ENCODE data around the gene GTF3A.
A peak's percentile ranks its signal among the peaks of the same experiment; 100 is the strongest.
"Not testable (repeated sequence)": the region's sequence is repeated elsewhere in the genome, so short reads cannot be mapped to it uniquely, and the experiment has no call there.

The GTF3A gene

GRCh38 chr13:27424246-27425157 lies at the start of gene GTF3A:
TSS of gene GTF3A (plus strand) at chr13:27424619.
- DNase-seq, result peak; percentile 85

GRCh38 chr13:27374650-27375049 lies 49.8 kb upstream of the GTF3A start:
- peak; percentile 80 for DNase-seq

DNA sequence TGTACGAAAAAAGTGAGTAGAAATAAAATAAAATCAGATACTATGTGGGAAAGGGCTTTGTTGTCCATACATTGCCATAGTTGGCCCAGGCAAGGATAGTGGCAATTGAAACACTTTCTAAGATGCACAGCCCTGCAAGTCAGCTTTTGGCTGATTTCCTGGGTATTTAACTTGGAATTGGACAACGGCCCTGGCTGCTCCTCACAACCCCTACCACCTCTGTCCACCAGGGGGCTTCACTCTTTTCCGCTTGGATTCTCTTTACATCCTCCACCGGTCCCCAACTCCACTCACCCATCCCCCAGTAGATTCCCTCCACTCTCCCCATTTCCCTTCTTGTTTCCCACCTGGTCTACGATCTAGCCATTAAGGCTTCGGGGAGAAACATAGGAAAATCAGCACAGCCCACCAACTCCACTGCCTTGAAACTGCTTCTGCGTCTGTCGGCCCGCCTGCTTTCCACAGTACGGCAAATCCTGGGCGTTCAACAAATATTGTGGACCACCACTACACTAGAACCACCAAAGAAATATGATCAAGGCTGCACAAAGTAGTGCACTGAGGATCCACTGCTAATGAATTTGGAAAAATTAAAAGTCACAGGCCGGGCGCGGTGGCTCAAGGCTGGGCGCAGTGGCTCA lies 48.6 kb upstream of the GTF3A start:
- peak; percentile 72 for DNase-seq

DNA sequence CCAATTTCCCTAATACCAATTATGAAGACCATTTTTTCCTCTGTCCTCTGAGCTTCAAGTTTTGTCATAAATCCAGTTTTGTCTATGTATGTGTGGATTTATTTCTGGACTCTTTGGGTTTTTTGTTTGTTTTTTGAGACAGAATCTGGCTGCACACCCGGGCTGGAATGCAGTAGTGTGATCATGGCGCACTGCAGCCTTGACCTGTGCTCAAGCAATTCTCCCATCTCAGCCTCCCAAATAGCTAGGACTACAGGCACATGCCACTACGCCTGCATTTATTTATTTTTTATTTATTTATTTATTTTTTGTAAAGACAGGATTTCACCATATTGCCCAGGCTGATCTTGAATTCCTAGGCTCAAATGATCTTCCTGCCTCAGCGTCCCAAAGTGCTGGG lies 45.3 kb upstream of the GTF3A start:
- DNase-seq, result no peak

GRCh38 chr13:27379694-27380641 lies 44.5 kb upstream of the GTF3A start:
- peak; percentile 45 for DNase-seq

DNA sequence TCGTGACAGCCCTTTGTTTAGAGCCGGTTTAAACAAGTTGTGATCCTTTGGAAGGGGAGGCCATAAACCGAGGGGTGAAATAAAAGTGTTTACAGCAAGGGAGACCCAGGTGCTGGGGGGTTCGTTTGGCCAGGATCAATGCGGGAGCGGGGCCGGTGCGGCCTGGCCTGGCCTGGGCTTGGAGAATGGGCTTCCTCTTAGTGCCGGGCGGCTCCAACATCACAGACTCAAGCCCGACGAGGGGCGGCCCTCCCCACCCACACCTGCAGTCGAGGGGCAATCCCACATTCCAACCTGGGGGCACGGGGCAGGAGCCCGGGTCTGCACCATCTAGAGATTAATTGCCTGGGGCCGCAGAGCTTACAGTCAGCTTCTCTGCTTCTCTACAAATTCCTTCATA lies 42.8 kb upstream of the GTF3A start:
- DNase-seq, result no peak

- DNase-seq, result no peak
Observed at GRCh38 chr13:27383104-27383921, 41.1 kb upstream of the GTF3A start.

- DNase-seq, result no peak
Observed at GRCh38 chr13:27384285-27384684, 40.1 kb upstream of the GTF3A start.

- DNase-seq, result no peak
Observed at GRCh38 chr13:27388241-27388640, 36.2 kb upstream of the GTF3A start.

DNA sequence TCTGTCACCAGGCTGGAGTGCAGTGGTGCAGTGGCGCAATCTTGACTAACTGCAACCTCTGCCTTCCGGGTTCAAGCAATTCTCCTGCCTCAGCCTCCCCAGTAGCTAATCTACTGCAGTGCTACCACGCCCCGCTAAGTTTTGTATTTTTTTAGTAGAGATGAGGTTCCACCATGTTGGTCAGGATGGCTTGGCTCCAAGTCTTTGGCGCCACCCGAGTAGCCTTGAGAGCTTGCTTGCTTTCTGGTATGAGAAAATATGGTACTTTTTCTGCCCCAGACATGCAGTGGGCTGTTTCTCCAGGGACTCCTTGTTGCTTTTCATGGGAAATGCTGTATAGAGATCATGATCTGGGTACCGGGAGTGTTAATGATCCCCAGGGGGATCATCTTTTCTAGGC lies 34.5 kb upstream of the GTF3A start:
- DNase-seq, result no peak

GRCh38 chr13:27391471-27391870 lies 32.9 kb upstream of the GTF3A start:
- DNase-seq, result no peak

DNA sequence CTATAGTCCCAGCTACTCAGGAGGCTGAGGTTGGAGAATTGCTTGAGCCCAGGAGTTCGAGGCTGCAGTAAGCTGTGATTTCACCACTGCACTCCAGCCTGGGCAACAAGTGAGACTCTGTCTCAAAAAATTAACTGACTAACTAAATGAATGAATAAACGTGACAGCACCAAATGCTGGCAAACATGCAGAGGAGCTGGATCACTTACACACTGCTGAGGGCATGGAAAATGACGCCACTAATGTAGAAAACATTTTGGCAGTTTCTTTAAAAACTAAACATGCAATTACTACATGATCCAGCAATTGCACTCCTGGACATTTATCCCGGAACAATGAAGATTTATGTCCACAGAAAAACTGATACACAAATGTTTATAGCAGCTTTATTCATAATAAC lies 31.3 kb upstream of the GTF3A start:
- DNase-seq, result no peak

GRCh38 chr13:27395007-27395510 lies 29.4 kb upstream of the GTF3A start:
- no peak for DNase-seq

DNA sequence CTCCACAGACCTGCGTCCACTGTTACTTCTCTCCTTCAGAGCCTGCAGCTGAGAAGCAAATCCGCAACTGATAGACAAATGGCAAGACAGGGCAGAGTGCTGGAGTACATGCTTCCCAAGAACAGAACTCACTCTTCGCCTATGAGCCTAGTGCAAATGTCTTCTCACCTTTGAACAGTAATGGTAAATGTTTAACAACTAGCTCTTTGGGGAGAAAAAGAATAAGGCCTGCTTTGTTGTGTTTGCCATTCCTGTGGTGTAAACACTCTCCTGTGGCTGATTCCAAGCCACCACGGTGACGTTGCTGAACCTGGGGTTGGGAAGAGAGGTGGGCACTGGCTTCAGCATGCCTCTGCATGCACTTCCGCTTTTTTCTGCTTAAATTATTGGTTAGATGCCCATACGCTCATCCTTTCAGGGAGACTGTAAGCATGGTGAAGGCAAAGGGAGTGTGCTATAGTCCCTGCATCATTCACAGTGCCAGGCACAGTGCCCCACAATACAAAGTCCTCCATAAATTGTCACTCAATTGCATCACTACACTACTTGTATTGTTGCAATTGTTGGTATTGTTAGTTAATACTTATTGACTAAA lies 28.1 kb upstream of the GTF3A start:
- no peak for DNase-seq

- no peak for DNase-seq
Observed at GRCh38 chr13:27398360-27398759, 26.1 kb upstream of the GTF3A start.

DNA sequence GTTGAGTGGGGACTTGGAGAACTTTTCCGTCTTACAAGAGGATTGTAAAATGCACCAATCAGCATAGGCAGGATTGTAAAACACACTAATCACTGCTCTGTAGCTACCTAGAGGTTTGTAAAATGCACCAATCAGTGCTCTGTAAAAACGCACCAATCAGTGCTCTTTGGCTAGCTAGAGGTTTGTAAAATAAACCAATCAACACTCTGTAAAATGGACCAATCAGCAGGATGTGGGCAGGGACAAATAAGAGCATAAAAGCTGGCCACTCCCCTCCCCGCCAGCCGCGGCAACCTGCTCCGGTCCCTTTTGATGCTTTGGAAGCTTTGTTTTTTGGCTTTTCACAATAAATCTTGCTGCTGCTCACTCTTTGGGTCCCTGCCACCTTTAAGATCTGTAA lies 24.0 kb upstream of the GTF3A start:
- DNase-seq, result not testable (repeated sequence)

GRCh38 chr13:27401210-27401609 lies 23.2 kb upstream of the GTF3A start:
- no peak for DNase-seq

GRCh38 chr13:27403203-27403678 lies 21.2 kb upstream of the GTF3A start:
- DNase-seq, result peak; percentile 87

DNA sequence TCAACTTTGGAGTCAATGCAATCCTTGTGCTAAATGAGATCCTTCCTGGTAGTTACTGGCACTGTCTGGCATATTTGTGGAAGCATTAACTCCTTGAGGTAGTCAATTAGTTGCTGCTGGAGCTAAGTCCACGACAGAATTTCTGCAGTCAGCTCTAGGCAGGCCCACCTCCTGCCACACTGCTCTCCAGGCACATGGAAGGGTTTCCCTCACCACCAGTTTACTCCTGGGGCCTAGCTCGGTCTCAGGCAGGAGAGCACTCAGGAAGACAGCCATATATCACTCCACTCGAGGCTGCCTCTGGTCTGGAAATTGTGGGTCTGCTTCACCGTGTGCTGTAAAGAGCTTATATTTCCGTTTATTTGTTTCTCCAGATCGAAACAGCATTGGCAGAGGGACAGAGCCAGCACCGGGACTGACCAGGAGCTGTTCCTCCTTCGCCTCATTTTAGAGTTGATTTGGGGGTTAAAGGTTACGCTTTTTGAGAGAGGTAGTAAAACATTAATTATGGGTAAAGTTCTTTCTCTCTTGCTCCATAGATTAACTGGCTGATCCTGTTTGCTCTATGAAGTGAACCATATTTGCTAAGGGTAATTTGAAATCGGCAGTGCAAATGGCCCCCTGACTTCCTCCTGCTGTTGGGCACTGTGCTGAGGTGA lies 20.6 kb upstream of the GTF3A start:
- no peak for DNase-seq

DNA sequence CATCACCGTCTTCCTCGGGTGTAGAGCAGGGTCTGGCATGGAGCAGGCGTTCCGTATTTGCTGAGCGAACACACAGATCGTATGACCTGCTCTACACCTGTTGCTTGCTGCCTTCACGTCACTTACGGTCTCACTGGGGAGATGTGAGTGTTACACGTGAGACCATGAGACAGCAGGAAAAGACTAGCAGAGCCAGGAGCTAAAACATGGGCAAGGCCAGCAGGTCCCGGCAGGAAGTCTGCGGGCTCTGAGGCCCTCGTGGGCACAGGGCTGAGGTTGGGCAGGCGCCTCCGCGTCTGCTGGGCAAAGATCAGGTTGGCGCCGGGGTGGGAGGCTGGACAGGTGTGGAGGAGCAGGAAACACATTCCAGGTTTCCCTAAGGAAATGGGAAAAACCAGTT lies 19.7 kb upstream of the GTF3A start:
- no peak for DNase-seq

DNA sequence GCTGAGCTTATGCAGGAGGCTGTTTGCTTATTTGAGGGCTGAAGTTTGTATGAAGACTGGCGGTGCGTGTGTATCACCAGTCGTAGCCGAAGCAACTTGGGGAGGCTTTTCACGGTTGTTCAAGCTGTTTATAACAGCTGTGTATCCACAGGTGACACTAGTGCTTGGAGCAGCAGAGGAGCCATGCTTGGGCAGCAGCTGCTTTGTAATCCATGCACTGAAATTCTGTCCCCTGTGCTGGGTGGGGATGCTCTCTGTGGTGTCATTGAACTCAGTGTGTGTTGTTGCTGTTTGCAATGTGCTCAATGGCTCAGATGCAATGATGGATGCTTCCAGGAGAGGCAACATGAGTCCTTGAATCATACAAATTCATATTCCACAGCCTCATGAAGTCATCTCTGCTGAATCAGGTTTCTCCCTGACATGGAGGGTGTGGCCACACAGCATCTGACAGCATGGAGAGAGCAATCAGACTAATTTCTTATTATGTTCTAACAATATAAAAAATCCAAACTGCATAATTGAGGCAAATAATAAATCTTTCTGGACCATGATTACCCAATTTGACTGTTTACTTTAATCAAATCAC lies 18.8 kb upstream of the GTF3A start:
- DNase-seq, result no peak

Data from fibroblast of skin of right biceps (primary cell).